GM12878 (cell line): ENCODE measurements around the gene DDR1. TPM values are rescaled to one million over a fixed set of nuclear protein-coding genes. Genes with fewer than 3 reads are reported as not detected.

Source experiments
- ATF3 ChIP-seq: IDR thresholded peaks from 2 replicates; pipeline ENCODE4 v1.6.1; 2011; ENCODE audit warnings: low read depth, mild to moderate bottlenecking, low read length, moderate library complexity, borderline replicate concordance; ENCODE audit errors: extremely low read depth
- BCL3 ChIP-seq: IDR thresholded peaks from 2 replicates; pipeline ENCODE4 v1.6.1; 2011; ENCODE audit warnings: borderline replicate concordance, low read depth, mild to moderate bottlenecking, moderate library complexity, low read length; ENCODE audit not compliant: insufficient read depth, poor library complexity, severe bottlenecking
- BMI1 ChIP-seq: fragments of 450-650 bp; IDR thresholded peaks from 2 replicates; pipeline ENCODE4 v1.6.1; 2016; ENCODE audit warnings: mild to moderate bottlenecking, moderate library complexity, borderline replicate concordance
- CEBPZ ChIP-seq: fragments of 150-350 bp; IDR thresholded peaks from 2 replicates; pipeline ENCODE4 v1.6.1; 2016; ENCODE audit warnings: low read depth, low read length
- E2F8 ChIP-seq: fragments of 450-650 bp; IDR thresholded peaks from 2 replicates; pipeline ENCODE4 v1.6.1; 2018; ENCODE audit warnings: mild to moderate bottlenecking, low read depth, moderate library complexity; ENCODE audit not compliant: partially characterized antibody
- GABPA ChIP-seq: IDR thresholded peaks from 2 replicates; pipeline ENCODE4 v1.6.1; 2014; ENCODE audit warnings: antibody characterized with exemption, low read depth, mild to moderate bottlenecking, inconsistent platforms
- HDAC6 ChIP-seq: fragments of 200-600 bp; sonication (generic); IDR thresholded peaks from one replicate; pipeline ENCODE4 v1.8.0; 2017; ENCODE audit warnings: antibody characterized with exemption; ENCODE audit not compliant: unreplicated experiment
- IKZF1 ChIP-seq: fragments of 450-650 bp; conservative IDR thresholded peaks from 2 replicates; pipeline ENCODE4 v1.6.1; 2017; ENCODE audit warnings: antibody characterized with exemption, mild to moderate bottlenecking
- KLF5 ChIP-seq: fragments of 450-650 bp; IDR thresholded peaks from 2 replicates; pipeline ENCODE4 v1.6.1; 2014; ENCODE audit warnings: mild to moderate bottlenecking; ENCODE audit not compliant: partially characterized antibody
- MAX ChIP-seq: IDR thresholded peaks from 2 replicates; pipeline ENCODE4 v1.6.1; 2012; ENCODE audit warnings: low read depth, low read length, improper control_type of control experiment
- NR2C2 ChIP-seq: IDR thresholded peaks from 2 replicates; pipeline ENCODE4 v1.6.1; 2011; ENCODE audit warnings: borderline replicate concordance, low read depth; ENCODE audit not compliant: control insufficient read depth, insufficient read length
- NRF1 ChIP-seq: conservative IDR thresholded peaks from 2 replicates; pipeline ENCODE4 v1.6.1; 2011; ENCODE audit warnings: mild to moderate bottlenecking, low read depth, low read length, improper control_type of control experiment
- RUNX3 ChIP-seq: IDR thresholded peaks from 2 replicates; pipeline ENCODE4 v1.6.1; 2012; ENCODE audit warnings: low read length, inconsistent platforms
- SIX5 ChIP-seq: IDR thresholded peaks from 2 replicates; pipeline ENCODE4 v1.6.1; 2011; ENCODE audit warnings: mild to moderate bottlenecking, low read depth, low read length, moderate library complexity; ENCODE audit not compliant: severe bottlenecking
- STAT3 ChIP-seq: IDR thresholded peaks from 2 replicates; pipeline ENCODE4 v1.6.1; 2011; ENCODE audit warnings: low read depth, low read length, improper control_type of control experiment
- TBL1XR1 ChIP-seq: IDR thresholded peaks from 2 replicates; pipeline ENCODE4 v1.6.1; 2012; ENCODE audit warnings: low read depth, low read length, improper control_type of control experiment
- WRNIP1 ChIP-seq: IDR thresholded peaks from 2 replicates; pipeline ENCODE4 v1.6.1; 2011; ENCODE audit warnings: low read depth, low read length, improper control_type of control experiment, borderline replicate concordance
- YBX1 ChIP-seq: fragments of 450-650 bp; IDR thresholded peaks from 2 replicates; pipeline ENCODE4 v1.6.1; 2016; ENCODE audit warnings: antibody characterized with exemption
- ZNF622 ChIP-seq: fragments of 450-650 bp; IDR thresholded peaks from 2 replicates; pipeline ENCODE4 v1.6.1; 2017; ENCODE audit warnings: mild to moderate bottlenecking, inconsistent platforms
- polyA plus RNA-seq, 11 experiments: library from polyadenylated mRNA; depleted of rRNA in 4 of 11; unstranded in 6 of 11; stranded (reverse) in 5 of 11; fragments of >200 nt; fragmentation: Nextera tagmentation in 4 of 11; fragmentation: Illumina TruSeq in 1 of 11; extraction: Ambion mirVana in 4 of 11; extraction: Trizol in 1 of 11; gene quantifications; 1 replicate in 1 of 11; 2 replicates in 10 of 11; pipeline versions ENCODE4 v1.2.1 to v1.2.3, GENCODE V29; 2011 to 2016; ENCODE audit warnings: inconsistent platforms in 2 of 11, missing spikeins in 2 of 11, low read depth in 1 of 11
- total RNA-seq, 4 experiments: library from RNA; depleted of rRNA in 3 of 4; stranded (reverse); fragments of >200 nt in 3 of 4; fragmentation: Illumina TruSeq in 1 of 4; extraction: Trizol in 1 of 4; gene quantifications; 2 replicates each; pipeline versions ENCODE4 v1.2.1 to v1.2.3, GENCODE V29; 2013 to 2021

The DDR1 gene
- total and polyA plus RNA-seq, 10 of the 15 experiments (the other 5 are each of a cell fraction or from before 2014, with no cell fraction given), result 1.1 to 39.0 (median 11.9) TPM

- TF ChIP-seq E2F8, result peak; percentile 42
- no peak; the same call in 1 of the 2 replicates for TF ChIP-seq RUNX3
- TF ChIP-seq BCL3, result no peak
- no peak for TF ChIP-seq ATF3
- TF ChIP-seq SIX5, result no peak
- TF ChIP-seq KLF5, result no peak
- TF ChIP-seq STAT3, result no peak
- TF ChIP-seq NR2C2, result no peak
- TF ChIP-seq WRNIP1, result no peak
- no peak for TF ChIP-seq ZNF622
- TF ChIP-seq HDAC6, result no peak
- TF ChIP-seq YBX1, result no peak
- TF ChIP-seq GABPA, result no peak
- TF ChIP-seq TBL1XR1, result no peak
- no peak for TF ChIP-seq MAX
- no peak for TF ChIP-seq BMI1
- no peak for TF ChIP-seq NRF1
- TF ChIP-seq IKZF1, result peak; percentile 98
- TF ChIP-seq CEBPZ, result no peak
Observed at GRCh38 chr6:30877419-30878262, 6.7 kb upstream of the DDR1 start (continued).
